Measurements from ENCODE around the gene MMEL1. TPM values are rescaled to one million over a fixed set of nuclear protein-coding genes. Genes with fewer than 3 reads are reported as not detected.
A peak's percentile ranks its signal among the peaks of the same experiment; 100 is the strongest.

The MMEL1 gene
- total RNA-seq, 2 experiments from 2014 or later: not detected

GRCh38 chr1:2584686-2585317, 48.0 kb downstream of the MMEL1 start:
- intact Hi-C loops (cut with micrococcal nuclease; ENCODE audit: unreplicated experiment): loop anchor here (1.0 to 2.0 kb wide), 3 partner anchors 29 to 170 kb away; partner anchors contain the start of gene TNFRSF14
- no peak for TF ChIP-seq EZH2phosphoT487 (IDR thresholded peaks at IDR 0.05; ENCODE audit: borderline replicate concordance, low read depth, low read length)
- no peak for TF ChIP-seq CTCF (conservative IDR thresholded peaks at IDR 0.05; ENCODE audit: low read length)
- Histone ChIP-seq H3K4me2 (ENCODE audit: low read length) (peak overlapping the region; percentile 94), H3K36me3 (ENCODE audit: insufficient read depth, low read length) (no peaks in the 10 kb centered on the region), H3K9me3 (ENCODE audit: low read length) (no peaks in the 10 kb centered on the region), H3K9me2 (ENCODE audit: insufficient read depth, low read length) (no peaks in the 10 kb centered on the region), H3K4me3 (ENCODE audit: low read depth, low read length, poor library complexity, severe bottlenecking) (peak overlapping the region; percentile 90), H3K79me2 (ENCODE audit: insufficient read depth, low read depth, low read length) (no peaks in the 10 kb centered on the region), H3K4me1 (ENCODE audit: insufficient read depth, low read length, poor library complexity, severe bottlenecking) (peaks cover 48% of the 10 kb centered on the region), H4K20me1 (ENCODE audit: insufficient read depth, low read length) (no peaks in the 10 kb centered on the region), H2AFZ (ENCODE audit: low read length) (no peak overlapping the region; the same call in 1 of the 2 replicates), H3K27ac (ENCODE audit: low read depth, low read length, poor library complexity, severe bottlenecking) (peak overlapping the region; percentile 89)
- ChIA-PET POLR2A (interaction anchor here (1.0 to 3.2 kb wide), 6 partner anchors 24 to 170 kb away, joined by 3 to 15 read pairs (median 4); partner anchors contain the start of gene TNFRSF14), CTCF (ENCODE audit: unreplicated experiment) (interaction anchor here (0.6 kb wide), 1 partner anchor 59 kb away, joined by 3 read pairs; the partner anchor contains the start of gene PANK4)
- DNase-seq (ENCODE audit: low spot score): peak; percentile 41
- BruUV-seq (replicated peaks): no TSS peak

GRCh38 chr1:2583871-2584351, 48.9 kb downstream of the MMEL1 start:
- no TSS peak for BruUV-seq (replicated peaks)
- Histone ChIP-seq H3K79me2 (ENCODE audit: insufficient read depth, low read depth, low read length) (no peaks in the 10 kb centered on the region), H2AFZ (ENCODE audit: low read length) (no peak overlapping the region), H3K9me2 (ENCODE audit: insufficient read depth, low read length) (no peaks in the 10 kb centered on the region), H3K4me1 (ENCODE audit: insufficient read depth, low read length, poor library complexity, severe bottlenecking) (peaks cover 52% of the 10 kb centered on the region), H3K36me3 (ENCODE audit: insufficient read depth, low read length) (no peaks in the 10 kb centered on the region), H3K27ac (ENCODE audit: low read depth, low read length, poor library complexity, severe bottlenecking) (peak overlapping the region; percentile 89), H3K4me3 (ENCODE audit: low read depth, low read length, poor library complexity, severe bottlenecking) (no peak overlapping the region), H3K4me2 (ENCODE audit: low read length) (peak overlapping the region; percentile 94; the same call in 1 of the 2 replicates), H4K20me1 (ENCODE audit: insufficient read depth, low read length) (no peaks in the 10 kb centered on the region), H3K9me3 (ENCODE audit: low read length) (no peaks in the 10 kb centered on the region)
- ChIA-PET CTCF (ENCODE audit: unreplicated experiment) (no interaction called here), POLR2A (interaction anchor here (1.1 to 3.2 kb wide), 3 partner anchors 28 to 37 kb away, joined by 3 to 15 read pairs (median 4); partner anchors contain the start of gene TNFRSF14)
- intact Hi-C loops (cut with micrococcal nuclease; ENCODE audit: unreplicated experiment): loop anchor here (2.0 kb wide), 2 partner anchors 35 to 169 kb away; no protein-coding TSS in a partner anchor
- TF ChIP-seq EZH2phosphoT487 (IDR thresholded peaks at IDR 0.05; ENCODE audit: borderline replicate concordance, low read depth, low read length) (no peak), CTCF (conservative IDR thresholded peaks at IDR 0.05; ENCODE audit: low read length) (no peak)
- no peak for DNase-seq (ENCODE audit: low spot score)

- ChIA-PET CTCF (ENCODE audit: unreplicated experiment) (no interaction called here), POLR2A (interaction anchor here (1.1 to 3.2 kb wide), 2 partner anchors 28 to 36 kb away, joined by 4 to 15 read pairs; partner anchors contain the start of gene TNFRSF14)
- Histone ChIP-seq H4K20me1 (ENCODE audit: insufficient read depth, low read length) (no peaks in the 10 kb centered on the region), H3K4me3 (ENCODE audit: low read depth, low read length, poor library complexity, severe bottlenecking) (no peak overlapping the region), H3K27ac (ENCODE audit: low read depth, low read length, poor library complexity, severe bottlenecking) (no peak overlapping the region), H3K4me1 (ENCODE audit: insufficient read depth, low read length, poor library complexity, severe bottlenecking) (peaks cover 58% of the 10 kb centered on the region), H2AFZ (ENCODE audit: low read length) (no peak overlapping the region), H3K4me2 (ENCODE audit: low read length) (no peak overlapping the region), H3K9me2 (ENCODE audit: insufficient read depth, low read length) (no peaks in the 10 kb centered on the region), H3K9me3 (ENCODE audit: low read length) (no peaks in the 10 kb centered on the region), H3K79me2 (ENCODE audit: insufficient read depth, low read depth, low read length) (no peaks in the 10 kb centered on the region), H3K36me3 (ENCODE audit: insufficient read depth, low read length) (no peaks in the 10 kb centered on the region)
- intact Hi-C loops (cut with micrococcal nuclease; ENCODE audit: unreplicated experiment): no loop called here
- no peak for DNase-seq (ENCODE audit: low spot score)
- no TSS peak for BruUV-seq (replicated peaks)
- TF ChIP-seq EZH2phosphoT487 (IDR thresholded peaks at IDR 0.05; ENCODE audit: borderline replicate concordance, low read depth, low read length) (no peak), CTCF (conservative IDR thresholded peaks at IDR 0.05; ENCODE audit: low read length) (no peak)
These were observed 49.5 kb downstream of the MMEL1 start for GRCh38 chr1:2583331-2583791.

Measured in OCI-LY7 (cell line).